Measurements from ENCODE around the gene ANKRD12. TPM values are rescaled to one million over a fixed set of nuclear protein-coding genes. Genes with fewer than 3 reads are reported as not detected.

The ANKRD12 gene
- polyA plus RNA-seq, 1 donor from 2014 or later, result 32.3 TPM

- no peak overlapping the region for H3K4me3 ChIP-seq (ENCODE audit: low read length)
- H3K9ac ChIP-seq (ENCODE audit: low read length), result no peak overlapping the region
- no peaks in the 10 kb centered on the region for H3K9me2 ChIP-seq (ENCODE audit: insufficient read depth, low read length)
- no peak overlapping the region for H3K27ac ChIP-seq (ENCODE audit: low read length)
- no peaks in the 10 kb centered on the region for H3K27me3 ChIP-seq (ENCODE audit: insufficient read depth, low read depth, low read length)
- no peaks in the 10 kb centered on the region for H4K20me1 ChIP-seq (ENCODE audit: insufficient read depth)
- H3F3A ChIP-seq (ENCODE audit: insufficient read depth, low read length, poor library complexity, severe bottlenecking), result no peaks in the 10 kb centered on the region
- H3K4me2 ChIP-seq (ENCODE audit: low read length), result no peak overlapping the region
- H3K9me3 ChIP-seq (ENCODE audit: low read length), result no peaks in the 10 kb centered on the region
- peaks cover 7% of the 10 kb centered on the region for H3K79me2 ChIP-seq (replicated peaks; ENCODE audit: insufficient read depth, low read length)
- TF ChIP-seq, protein P1, sequence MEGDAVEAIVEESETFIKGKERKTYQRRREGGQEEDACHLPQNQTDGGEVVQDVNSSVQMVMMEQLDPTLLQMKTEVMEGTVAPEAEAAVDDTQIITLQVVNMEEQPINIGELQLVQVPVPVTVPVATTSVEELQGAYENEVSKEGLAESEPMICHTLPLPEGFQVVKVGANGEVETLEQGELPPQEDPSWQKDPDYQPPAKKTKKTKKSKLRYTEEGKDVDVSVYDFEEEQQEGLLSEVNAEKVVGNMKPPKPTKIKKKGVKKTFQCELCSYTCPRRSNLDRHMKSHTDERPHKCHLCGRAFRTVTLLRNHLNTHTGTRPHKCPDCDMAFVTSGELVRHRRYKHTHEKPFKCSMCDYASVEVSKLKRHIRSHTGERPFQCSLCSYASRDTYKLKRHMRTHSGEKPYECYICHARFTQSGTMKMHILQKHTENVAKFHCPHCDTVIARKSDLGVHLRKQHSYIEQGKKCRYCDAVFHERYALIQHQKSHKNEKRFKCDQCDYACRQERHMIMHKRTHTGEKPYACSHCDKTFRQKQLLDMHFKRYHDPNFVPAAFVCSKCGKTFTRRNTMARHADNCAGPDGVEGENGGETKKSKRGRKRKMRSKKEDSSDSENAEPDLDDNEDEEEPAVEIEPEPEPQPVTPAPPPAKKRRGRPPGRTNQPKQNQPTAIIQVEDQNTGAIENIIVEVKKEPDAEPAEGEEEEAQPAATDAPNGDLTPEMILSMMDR (IDR thresholded peaks at IDR 0.05; ENCODE audit: poor library complexity, severe bottlenecking), result no peak
- TF ChIP-seq SMC3 (conservative IDR thresholded peaks at IDR 0.05; ENCODE audit: poor library complexity) (no peak), EP300 (conservative IDR thresholded peaks at IDR 0.05; ENCODE audit: poor library complexity, severe bottlenecking) (no peak), TAF1 (IDR thresholded peaks at IDR 0.05; ENCODE audit: low read depth) (no peak), MXI1 (conservative IDR thresholded peaks at IDR 0.05; ENCODE audit: poor library complexity, severe bottlenecking) (no peak)
- H2AFZ ChIP-seq (ENCODE audit: low read depth, low read length), result no peak overlapping the region
- peaks cover under 1% of the 10 kb centered on the region for H3K36me3 ChIP-seq (ENCODE audit: insufficient read depth, low read length)
These were observed 11.8 kb upstream of the ANKRD12 start for GRCh38 chr18:9124824-9125223.

DNA sequence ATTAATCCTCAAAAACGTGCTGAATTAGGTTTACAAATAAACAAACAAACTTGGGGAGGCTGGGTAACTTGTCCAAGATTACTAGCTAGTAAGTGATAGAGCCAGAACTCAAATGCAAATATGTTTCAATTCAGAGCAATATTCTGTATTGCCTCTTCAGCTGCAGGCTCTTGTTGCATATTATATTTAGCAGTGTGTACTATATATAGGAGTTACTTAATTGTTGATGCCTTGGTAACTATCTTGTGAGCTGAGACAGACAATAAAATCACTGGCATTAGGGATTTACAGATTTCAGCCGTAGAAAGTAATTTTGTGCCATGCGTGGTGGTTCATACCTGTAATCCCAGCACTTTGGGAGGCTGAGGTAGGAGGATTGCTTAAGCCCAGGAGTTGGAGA, 10.2 kb upstream of the ANKRD12 start:
- no peak overlapping the region for H3K27ac ChIP-seq (ENCODE audit: low read length)
- H3K4me3 ChIP-seq (ENCODE audit: low read length), result no peak overlapping the region
- no peaks in the 10 kb centered on the region for H3K27me3 ChIP-seq (ENCODE audit: insufficient read depth, low read depth, low read length)
- peaks cover 5% of the 10 kb centered on the region for H3K36me3 ChIP-seq (ENCODE audit: insufficient read depth, low read length)
- TF ChIP-seq EP300 (conservative IDR thresholded peaks at IDR 0.05; ENCODE audit: poor library complexity, severe bottlenecking) (no peak), POLR2AphosphoS5 (IDR thresholded peaks at IDR 0.05) (no peak), EZH2 (IDR thresholded peaks at IDR 0.05; ENCODE audit: borderline replicate concordance, insufficient read depth, low read length, poor library complexity, severe bottlenecking) (no peak), MXI1 (conservative IDR thresholded peaks at IDR 0.05; ENCODE audit: poor library complexity, severe bottlenecking) (no peak), TAF1 (IDR thresholded peaks at IDR 0.05; ENCODE audit: low read depth) (no peak), REST (IDR thresholded peaks at IDR 0.05; ENCODE audit: borderline replicate concordance) (no peak), SMC3 (conservative IDR thresholded peaks at IDR 0.05; ENCODE audit: poor library complexity) (no peak), RAD21 (conservative IDR thresholded peaks at IDR 0.05) (no peak)
- TF ChIP-seq, protein P1 (IDR thresholded peaks at IDR 0.05; ENCODE audit: poor library complexity, severe bottlenecking), result no peak
- H3K9me2 ChIP-seq (ENCODE audit: insufficient read depth, low read length), result no peaks in the 10 kb centered on the region
- H3K9ac ChIP-seq (ENCODE audit: low read length), result no peak overlapping the region
- no peak overlapping the region for H2AFZ ChIP-seq (ENCODE audit: low read depth, low read length)
- H3K9me3 ChIP-seq (ENCODE audit: low read length), result no peaks in the 10 kb centered on the region
- H3K4me2 ChIP-seq (ENCODE audit: low read length), result no peak overlapping the region
- no peaks in the 10 kb centered on the region for H3F3A ChIP-seq (ENCODE audit: insufficient read depth, low read length, poor library complexity, severe bottlenecking)
- no peaks in the 10 kb centered on the region for H4K20me1 ChIP-seq (ENCODE audit: insufficient read depth)
- no peaks in the 10 kb centered on the region for H3K79me2 ChIP-seq (replicated peaks; ENCODE audit: insufficient read depth, low read length)

All from neural cell (in vitro differentiated cells).